HG03060 (cell line): ENCODE measurements around the gene HELT.

Experiments
- ATAC-seq: cut with Tn5 transposase; IDR thresholded peaks from one replicate; pipeline ENCODE4 v1.9.1; 2021; ENCODE audit warnings: low read depth, moderate number of reproducible peaks; ENCODE audit not compliant: unreplicated experiment

HELT gene

GRCh38 chr4:185003596-185004351 is 14.5 kb upstream of the HELT start:
- no peak for ATAC-seq

- no peak for ATAC-seq
Observed at GRCh38 chr4:185004562-185005218, 13.6 kb upstream of the HELT start.

GRCh38 chr4:185005219-185005819 is 13.0 kb upstream of the HELT start:
- ATAC-seq, result no peak

GRCh38 chr4:185011408-185011807 is 6.9 kb upstream of the HELT start:
- ATAC-seq, result no peak

- ATAC-seq, result no peak
Observed at GRCh38 chr4:185013417-185014125, 4.7 kb upstream of the HELT start.

- no peak for ATAC-seq
Observed at GRCh38 chr4:185015108-185015507, 3.2 kb upstream of the HELT start.

GRCh38 chr4:185016101-185016940 is 2.0 kb upstream of the HELT start:
- ATAC-seq, result no peak

- no peak for ATAC-seq
Observed at GRCh38 chr4:185016946-185017758, 1.1 kb upstream of the HELT start.

GRCh38 chr4:185018834-185019455 is 655 bp downstream of the HELT start:
- no peak for ATAC-seq

GRCh38 chr4:185019456-185020292 is 1.4 kb downstream of the HELT start:
- no peak for ATAC-seq

GRCh38 chr4:185020293-185020808 is 2.1 kb downstream of the HELT start:
- no peak for ATAC-seq

- ATAC-seq, result no peak
Observed at GRCh38 chr4:185020863-185021761, 2.8 kb downstream of the HELT start.

GRCh38 chr4:185023471-185023870 is 5.2 kb downstream of the HELT start:
- ATAC-seq, result no peak

GRCh38 chr4:185028625-185029024 is 10.3 kb downstream of the HELT start:
- ATAC-seq, result no peak

GRCh38 chr4:185031611-185032010 is 13.3 kb downstream of the HELT start:
- ATAC-seq, result no peak

- no peak for ATAC-seq
Observed at GRCh38 chr4:185033072-185033471, 14.8 kb downstream of the HELT start.

GRCh38 chr4:185033950-185034349 is 15.7 kb downstream of the HELT start:
- no peak for ATAC-seq
